ENCODE results near the gene VIL1. TPM values are rescaled to one million over a fixed set of nuclear protein-coding genes. Genes with fewer than 3 reads are reported as not detected.

VIL1 gene
- total and polyA plus RNA-seq, 2 of the 13 experiments (the other 11 are each of a cell fraction or from before 2014, with no cell fraction given), result 287 to 301 TPM

DNA sequence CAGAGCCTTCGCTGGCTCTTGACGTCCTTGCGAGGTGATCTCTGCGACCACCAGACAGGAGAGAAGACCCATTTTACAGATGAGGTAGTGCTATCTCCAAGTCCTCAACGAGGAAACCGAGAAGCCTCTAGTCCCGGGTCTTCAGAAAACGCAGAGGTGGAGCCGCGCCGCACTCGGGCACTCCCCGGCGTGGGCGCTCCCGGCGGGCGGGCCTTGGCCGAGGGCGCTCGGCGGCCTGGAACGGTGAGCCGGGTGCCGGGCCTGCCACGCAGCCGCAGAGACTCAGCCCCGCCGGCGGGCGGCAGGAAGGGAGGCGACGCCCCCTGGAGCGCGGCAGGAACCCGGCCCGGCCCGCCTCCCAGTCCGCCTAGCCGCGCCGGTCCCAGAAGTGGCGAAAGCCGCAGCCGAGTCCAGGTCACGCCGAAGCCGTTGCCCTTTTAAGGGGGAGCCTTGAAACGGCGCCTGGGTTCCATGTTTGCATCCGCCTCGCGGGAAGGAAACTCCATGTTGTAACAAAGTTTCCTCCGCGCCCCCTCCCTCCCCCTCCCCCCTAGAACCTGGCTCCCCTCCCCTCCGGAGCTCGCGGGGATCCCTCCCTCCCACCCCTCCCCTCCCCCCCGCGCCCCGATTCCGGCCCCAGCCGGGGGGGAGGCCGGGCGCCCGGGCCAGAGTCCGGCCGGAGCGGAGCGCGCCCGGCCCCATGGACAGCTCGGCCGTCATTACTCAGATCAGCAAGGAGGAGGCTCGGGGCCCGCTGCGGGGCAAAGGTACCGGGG is 19.3 kb upstream of the VIL1 start, which contains the start of gene CTDSP1 (continued):
- TF ChIP-seq, protein P1, sequence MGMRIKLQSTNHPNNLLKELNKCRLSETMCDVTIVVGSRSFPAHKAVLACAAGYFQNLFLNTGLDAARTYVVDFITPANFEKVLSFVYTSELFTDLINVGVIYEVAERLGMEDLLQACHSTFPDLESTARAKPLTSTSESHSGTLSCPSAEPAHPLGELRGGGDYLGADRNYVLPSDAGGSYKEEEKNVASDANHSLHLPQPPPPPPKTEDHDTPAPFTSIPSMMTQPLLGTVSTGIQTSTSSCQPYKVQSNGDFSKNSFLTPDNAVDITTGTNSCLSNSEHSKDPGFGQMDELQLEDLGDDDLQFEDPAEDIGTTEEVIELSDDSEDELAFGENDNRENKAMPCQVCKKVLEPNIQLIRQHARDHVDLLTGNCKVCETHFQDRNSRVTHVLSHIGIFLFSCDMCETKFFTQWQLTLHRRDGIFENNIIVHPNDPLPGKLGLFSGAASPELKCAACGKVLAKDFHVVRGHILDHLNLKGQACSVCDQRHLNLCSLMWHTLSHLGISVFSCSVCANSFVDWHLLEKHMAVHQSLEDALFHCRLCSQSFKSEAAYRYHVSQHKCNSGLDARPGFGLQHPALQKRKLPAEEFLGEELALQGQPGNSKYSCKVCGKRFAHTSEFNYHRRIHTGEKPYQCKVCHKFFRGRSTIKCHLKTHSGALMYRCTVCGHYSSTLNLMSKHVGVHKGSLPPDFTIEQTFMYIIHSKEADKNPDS (CRISPR knock-in tag; IDR thresholded peaks at IDR 0.05), result no peak
- TF ChIP-seq ZNF160 (CRISPR knock-in tag; IDR thresholded peaks at IDR 0.05) (no peak; the same call in 1 of the 2 replicates), ZNF737 (CRISPR knock-in tag; IDR thresholded peaks at IDR 0.05; ENCODE audit: borderline replicate concordance) (no peak), ZNF20 (CRISPR knock-in tag; IDR thresholded peaks at IDR 0.05) (no peak), EED (CRISPR knock-in tag; IDR thresholded peaks at IDR 0.05) (peak; percentile 17; the same call in 1 of the 2 replicates), ZNF891 (CRISPR knock-in tag; IDR thresholded peaks at IDR 0.05) (no peak), TOPORS (CRISPR knock-in tag; IDR thresholded peaks at IDR 0.05) (peak; percentile 27; the same call in 1 of the 2 replicates), ZC3H4 (CRISPR knock-in tag; IDR thresholded peaks at IDR 0.05; ENCODE audit: borderline replicate concordance) (peak; percentile 82; the same call in 1 of the 2 replicates), ZBTB7B (CRISPR knock-in tag; IDR thresholded peaks at IDR 0.05) (peak; percentile 77), CTCF (CRISPR knock-in tag; IDR thresholded peaks at IDR 0.05) (peak; percentile 59), PAXIP1 (CRISPR knock-in tag; conservative IDR thresholded peaks at IDR 0.05) (no peak), ZFP62 (CRISPR knock-in tag; IDR thresholded peaks at IDR 0.05) (no peak), ZNF263 (CRISPR knock-in tag; IDR thresholded peaks at IDR 0.05) (peak; percentile 14; the same call in 1 of the 2 replicates), ZBTB4 (CRISPR knock-in tag; IDR thresholded peaks at IDR 0.05; ENCODE audit: borderline replicate concordance) (no peak; the same call in 1 of the 2 replicates), ZMAT3 (CRISPR knock-in tag; conservative IDR thresholded peaks at IDR 0.05) (no peak; the same call in 1 of the 2 replicates)
- TF ChIP-seq, protein P2, sequence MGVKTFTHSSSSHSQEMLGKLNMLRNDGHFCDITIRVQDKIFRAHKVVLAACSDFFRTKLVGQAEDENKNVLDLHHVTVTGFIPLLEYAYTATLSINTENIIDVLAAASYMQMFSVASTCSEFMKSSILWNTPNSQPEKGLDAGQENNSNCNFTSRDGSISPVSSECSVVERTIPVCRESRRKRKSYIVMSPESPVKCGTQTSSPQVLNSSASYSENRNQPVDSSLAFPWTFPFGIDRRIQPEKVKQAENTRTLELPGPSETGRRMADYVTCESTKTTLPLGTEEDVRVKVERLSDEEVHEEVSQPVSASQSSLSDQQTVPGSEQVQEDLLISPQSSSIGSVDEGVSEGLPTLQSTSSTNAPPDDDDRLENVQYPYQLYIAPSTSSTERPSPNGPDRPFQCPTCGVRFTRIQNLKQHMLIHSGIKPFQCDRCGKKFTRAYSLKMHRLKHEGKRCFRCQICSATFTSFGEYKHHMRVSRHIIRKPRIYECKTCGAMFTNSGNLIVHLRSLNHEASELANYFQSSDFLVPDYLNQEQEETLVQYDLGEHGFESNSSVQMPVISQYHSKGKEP (CRISPR knock-in tag; IDR thresholded peaks at IDR 0.05), result peak; percentile 62; the same call in 1 of the 2 replicates

Data from HepG2 (cell line).